ENCODE results near the gene FAM110C.
A peak's percentile ranks its signal among the peaks of the same experiment; 100 is the strongest.
"Not testable (repeated sequence)": the region's sequence is repeated elsewhere in the genome, so short reads cannot be mapped to it uniquely, and the experiment has no call there.

Gene FAM110C

DNA sequence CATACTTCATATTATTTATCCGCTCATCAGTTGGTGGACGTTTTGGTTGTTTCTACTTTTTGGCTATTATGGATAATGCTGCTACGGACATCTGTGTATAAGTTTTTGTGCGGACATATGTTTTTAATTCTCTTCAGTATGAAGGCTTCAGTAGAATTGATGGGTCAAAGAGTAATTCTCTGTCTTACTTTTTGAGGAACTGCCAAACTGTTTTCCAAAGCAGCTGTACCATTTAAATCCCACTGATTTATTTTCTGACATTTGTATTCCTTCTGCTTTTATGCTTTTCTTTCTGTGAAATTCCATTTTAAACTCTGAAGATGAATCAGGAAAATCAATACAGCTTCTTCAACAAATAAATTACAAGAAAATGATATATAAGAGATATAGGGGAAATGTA, 20.8 kb downstream of the FAM110C start:
- peaks cover 14% of the 10 kb centered on the region for H3K27me3 Mint-ChIP-seq (ENCODE audit: low read depth)
- no peaks in the 10 kb centered on the region for H3K36me3 Mint-ChIP-seq (ENCODE audit: low read depth)
- no peak for TF ChIP-seq CTCF (IDR thresholded peaks at IDR 0.05; ENCODE audit: unreplicated experiment in 3 of 3)
- peak overlapping the region in 1 of 3 experiments; percentile 14 for H3K4me3 Mint-ChIP-seq
- H3K9me3 Mint-ChIP-seq, result no peaks in the 10 kb centered on the region
- peaks cover 49% of the 10 kb centered on the region for H3K4me1 Mint-ChIP-seq
- peak overlapping the region in 1 of 3 experiments; percentile 46 for H3K27ac Mint-ChIP-seq

DNA sequence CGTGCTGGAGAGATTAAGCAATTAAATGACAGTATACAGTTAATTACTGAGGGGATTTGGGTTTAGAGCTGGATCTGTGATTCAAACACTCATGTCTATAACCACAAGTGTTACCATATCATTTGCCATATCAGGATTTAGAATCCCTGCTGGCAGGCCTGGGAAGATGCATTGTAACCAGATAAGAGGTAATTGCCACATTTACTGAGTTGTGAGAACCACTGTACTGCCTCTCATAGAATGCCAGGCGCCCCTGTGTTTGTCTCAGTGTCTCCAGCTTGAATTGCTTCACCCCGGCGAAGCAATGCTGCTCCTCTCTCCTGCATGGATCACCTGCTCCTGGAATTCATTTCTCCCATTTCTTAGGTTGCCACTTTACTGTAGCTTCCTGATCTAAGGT, 21.7 kb downstream of the FAM110C start:
- H3K9me3 Mint-ChIP-seq; H3K4me3 Mint-ChIP-seq; H3K36me3 Mint-ChIP-seq (ENCODE audit: low read depth): not testable (repeated sequence)
- H3K27me3 Mint-ChIP-seq (ENCODE audit: low read depth), result peaks cover 14% of the 10 kb centered on the region
- peaks cover 57% of the 10 kb centered on the region for H3K4me1 Mint-ChIP-seq
- H3K27ac Mint-ChIP-seq, result peak overlapping the region; percentile 13 to 55 (median 46)

- Mint-ChIP-seq H3K9me3 (no peaks in the 10 kb centered on the region), H3K27ac (peak overlapping the region; percentile 13 to 55 (median 46)), H3K27me3 (ENCODE audit: low read depth) (peaks cover 14% of the 10 kb centered on the region), H3K4me3 (no peak overlapping the region), H3K36me3 (ENCODE audit: low read depth) (no peaks in the 10 kb centered on the region), H3K4me1 (peaks cover 60% of the 10 kb centered on the region)
- TF ChIP-seq CTCF (IDR thresholded peaks at IDR 0.05; ENCODE audit: unreplicated experiment in 3 of 3), result no peak
These were observed 22.2 kb downstream of the FAM110C start for GRCh38 chr2:24107-24506.

GRCh38 chr2:23283-23682, 23.0 kb downstream of the FAM110C start:
- no peaks in the 10 kb centered on the region for H3K9me3 Mint-ChIP-seq

DNA sequence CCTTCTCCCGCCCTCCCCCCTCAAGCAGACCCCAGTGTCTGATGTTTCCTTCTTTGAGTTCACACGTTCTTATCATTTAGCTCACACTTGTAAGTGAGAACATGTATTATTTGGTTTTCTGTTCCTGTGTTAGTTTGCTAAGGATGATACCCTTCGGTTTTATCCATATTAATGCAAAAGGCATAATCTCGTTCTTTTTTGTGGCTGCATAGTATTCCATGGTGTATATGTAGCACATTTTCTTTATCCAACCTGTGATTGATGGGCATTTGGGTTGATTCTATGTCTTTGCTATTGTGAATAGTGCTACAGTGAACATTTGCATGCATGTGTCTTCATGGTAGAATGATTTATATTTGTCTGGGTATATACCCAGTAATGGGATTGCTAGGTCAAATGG, 24.1 kb downstream of the FAM110C start:
- not testable (repeated sequence) for H3K27ac Mint-ChIP-seq; H3K27me3 Mint-ChIP-seq (ENCODE audit: low read depth); H3K36me3 Mint-ChIP-seq (ENCODE audit: low read depth); H3K4me3 Mint-ChIP-seq; H3K9me3 Mint-ChIP-seq
- peaks cover 54% of the 10 kb centered on the region for H3K4me1 Mint-ChIP-seq

More at GRCh38 chr2:23283-23682, 23.0 kb downstream of the FAM110C start:
- Mint-ChIP-seq H3K27ac (no peak overlapping the region), H3K4me3 (no peak overlapping the region), H3K27me3 (ENCODE audit: low read depth) (peaks cover 11% of the 10 kb centered on the region), H3K36me3 (ENCODE audit: low read depth) (no peaks in the 10 kb centered on the region), H3K4me1 (peaks cover 63% of the 10 kb centered on the region)
- TF ChIP-seq CTCF (IDR thresholded peaks at IDR 0.05; ENCODE audit: unreplicated experiment in 3 of 3), result no peak

GRCh38 chr2:20259-20658, 26.0 kb downstream of the FAM110C start:
- H3K4me1 Mint-ChIP-seq, result peaks cover 42% of the 10 kb centered on the region
- not testable (repeated sequence) for H3K4me3 Mint-ChIP-seq; H3K9me3 Mint-ChIP-seq; H3K27me3 Mint-ChIP-seq (ENCODE audit: low read depth); H3K36me3 Mint-ChIP-seq (ENCODE audit: low read depth)
- H3K27ac Mint-ChIP-seq, result peak overlapping the region; percentile 73 to 75 (median 75)

DNA sequence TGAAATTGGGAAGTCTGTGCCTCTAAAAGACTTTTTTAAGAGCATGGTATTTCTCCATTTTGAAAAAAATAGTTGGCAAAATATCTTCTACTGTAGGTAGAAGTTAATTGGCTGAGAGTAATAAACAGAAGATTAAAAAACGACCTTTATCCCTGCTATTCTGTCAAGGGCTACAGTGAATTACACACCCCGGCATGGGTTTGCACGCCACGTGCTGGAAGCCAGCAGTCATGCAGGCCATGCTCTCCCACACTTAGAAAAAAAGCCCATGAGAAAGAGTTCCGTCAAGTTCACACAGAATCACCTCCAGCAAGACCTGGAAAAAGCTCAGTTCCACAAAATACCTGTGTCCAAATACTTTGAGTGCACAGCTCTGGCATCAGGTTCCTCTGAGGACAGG, 26.8 kb downstream of the FAM110C start:
- no peaks in the 10 kb centered on the region for H3K36me3 Mint-ChIP-seq (ENCODE audit: low read depth)
- H3K9me3 Mint-ChIP-seq, result no peaks in the 10 kb centered on the region
- no peak overlapping the region for H3K4me3 Mint-ChIP-seq
- TF ChIP-seq CTCF (IDR thresholded peaks at IDR 0.05; ENCODE audit: unreplicated experiment in 3 of 3), result no peak
- H3K27me3 Mint-ChIP-seq (ENCODE audit: low read depth), result peaks cover 7% of the 10 kb centered on the region
- H3K27ac Mint-ChIP-seq, result peak overlapping the region; percentile 20 to 75 (median 67)
- H3K4me1 Mint-ChIP-seq, result peaks cover 37% of the 10 kb centered on the region
